SU-DHL-6 (cell line): ENCODE data around the gene CYP26C1.

Experiments used
- CTCF ChIP-seq: fragments of 200-600 bp; sonication (generic); IDR thresholded peaks from one replicate; pipeline ENCODE4 v1.5.1; 2017; ENCODE audit warnings: antibody characterized with exemption, mild to moderate bottlenecking, low read length, moderate library complexity; ENCODE audit not compliant: insufficient read depth, poor library complexity, severe bottlenecking
- EZH2phosphoT487 ChIP-seq: fragments of 200-600 bp; sonication (generic), shearing (Covaris generic); conservative IDR thresholded peaks from 2 replicates; pipeline ENCODE4 v1.6.1; 2018; ENCODE audit warnings: mild to moderate bottlenecking, antibody characterized with exemption, low read length, moderate library complexity, mixed read lengths

DNA sequence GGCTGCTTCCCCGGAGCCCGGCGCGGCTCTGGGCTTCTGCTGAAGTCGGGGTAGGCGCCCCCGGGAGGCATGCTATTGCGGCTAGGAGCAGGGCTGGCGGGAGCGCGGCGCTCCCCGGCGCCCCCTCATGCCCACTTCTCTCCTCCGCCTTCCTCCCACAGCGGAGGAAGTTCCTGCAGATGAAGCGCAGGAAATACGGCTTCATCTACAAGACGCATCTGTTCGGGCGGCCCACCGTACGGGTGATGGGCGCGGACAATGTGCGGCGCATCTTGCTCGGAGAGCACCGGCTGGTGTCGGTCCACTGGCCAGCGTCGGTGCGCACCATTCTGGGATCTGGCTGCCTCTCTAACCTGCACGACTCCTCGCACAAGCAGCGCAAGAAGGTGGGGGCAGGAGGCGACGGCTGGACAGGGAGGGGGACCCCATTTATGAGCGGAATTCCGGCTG lies 13.6 kb downstream of the CYP26C1 start:
- no peak for TF ChIP-seq CTCF
- TF ChIP-seq EZH2phosphoT487, result no peak
